H1 (cell line): ENCODE results near the gene KRT78. TPM values are rescaled to one million over a fixed set of nuclear protein-coding genes. Genes with fewer than 3 reads are reported as not detected.

Experiments
- CHD2 ChIP-seq: IDR thresholded peaks from 2 replicates; pipeline ENCODE4 v1.6.1; 2012; ENCODE audit warnings: low read length, improper control_type of control experiment
- KDM1A ChIP-seq: fragments of 200-600, 300-600 bp; sonication (generic); IDR thresholded peaks from 2 replicates; pipeline ENCODE4 v1.7.1; 2016; ENCODE audit warnings: mild to moderate bottlenecking, low read length, borderline replicate concordance
- SAP30 ChIP-seq: fragments of 300-600 bp; sonication (generic); IDR thresholded peaks from 2 replicates; pipeline ENCODE4 v1.7.1; 2012; ENCODE audit warnings: low read length, moderate library complexity, mild to moderate bottlenecking, inconsistent platforms; ENCODE audit not compliant: insufficient read depth, insufficient replicate concordance
- SIX5 ChIP-seq: IDR thresholded peaks from 2 replicates; pipeline ENCODE4 v1.6.1; 2011; ENCODE audit warnings: mild to moderate bottlenecking, low read depth, low read length
- TAF7 ChIP-seq: optimal IDR thresholded peaks from 2 replicates; pipeline ENCODE3; 2011; ENCODE audit warnings: low read depth, mild to moderate bottlenecking, inconsistent platforms, low read length, moderate library complexity, borderline replicate concordance
- polyA plus RNA-seq, 7 experiments: library from polyadenylated mRNA; depleted of rRNA in 3 of 7; stranded (reverse) in 5 of 7; unstranded in 2 of 7; fragments of >200 nt in 5 of 7; fragments of 200-250 nt in 2 of 7; gene quantifications; 1 replicate in 5 of 7; 2 replicates in 1 of 7; 4 replicates in 1 of 7; pipeline versions ENCODE4 v1.2.1 to v1.2.3, GENCODE V29; 2011 to 2013; ENCODE audit warnings: missing spikeins in 2 of 7, mixed read lengths in 2 of 7
- total RNA-seq: library from RNA; stranded (reverse); fragmentation: NEBNext Ultra II Directional; extraction: Animal tissue kit (Norgen Biotek cat#: 25700); gene quantifications from 2 replicates; pipeline ENCODE4 v1.2.1, GENCODE V29; 2021

The KRT78 gene
- total and polyA plus RNA-seq, 2 of the 8 experiments (the other 6 are each of a cell fraction or from before 2014, with no cell fraction given) = not detected

DNA sequence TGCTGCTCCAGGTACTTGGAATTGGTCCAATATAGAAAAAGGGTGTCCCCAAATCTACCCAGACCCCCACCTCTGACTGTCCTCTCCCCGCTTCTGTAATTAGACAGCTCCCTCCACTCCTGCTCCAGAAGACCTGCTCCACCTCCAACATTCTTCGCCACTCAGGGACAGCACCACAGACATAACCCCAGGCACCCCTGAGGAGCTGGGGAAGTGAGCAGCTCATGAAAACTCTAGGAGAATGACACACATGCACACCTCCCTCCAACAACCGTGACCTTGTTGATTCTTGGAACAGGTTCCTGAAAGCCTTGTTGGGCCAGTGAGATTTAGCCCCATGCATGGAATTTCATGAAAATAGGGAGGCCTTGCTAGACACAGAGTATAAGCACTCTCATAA, 43.1 kb downstream of the KRT78 start (continued):
- TF ChIP-seq SAP30 (no peak), KDM1A (no peak), CHD2 (no peak), TAF7 (no peak), SIX5 (no peak)
